ENCODE results near the gene ALKBH3. TPM values are rescaled to one million over a fixed set of nuclear protein-coding genes. Genes with fewer than 3 reads are reported as not detected.
A peak's percentile ranks its signal among the peaks of the same experiment; 100 is the strongest.

Gene ALKBH3
- total and polyA plus RNA-seq, 2 of the 13 experiments (the other 11 are each of a cell fraction or from before 2014, with no cell fraction given): 17.8 to 36.1 TPM

GRCh38 chr11:43920598-43921419 is 40.2 kb downstream of the ALKBH3 start (continued):
- TF ChIP-seq ZNF781 (CRISPR knock-in tag; IDR thresholded peaks at IDR 0.05; ENCODE audit: borderline replicate concordance, not compliant biosample characterization) (no peak), AKNA (CRISPR knock-in tag; IDR thresholded peaks at IDR 0.05; ENCODE audit: borderline replicate concordance) (no peak), RFXANK (CRISPR knock-in tag; IDR thresholded peaks at IDR 0.05) (no peak), RARA (CRISPR knock-in tag; IDR thresholded peaks at IDR 0.05) (peak; percentile 91), ATF1 (CRISPR knock-in tag; IDR thresholded peaks at IDR 0.05) (peak; percentile 77), MTF2 (CRISPR knock-in tag; IDR thresholded peaks at IDR 0.05; ENCODE audit: borderline replicate concordance) (no peak), KDM2A (CRISPR knock-in tag; IDR thresholded peaks at IDR 0.05; ENCODE audit: borderline replicate concordance, low read depth) (0 out of 2 replicates have a peak, but pooled peaks have one; percentile 47), ZSCAN5A (CRISPR knock-in tag; IDR thresholded peaks at IDR 0.05; ENCODE audit: borderline replicate concordance) (no peak), LCORL (IDR thresholded peaks at IDR 0.05) (no peak), LCORL (CRISPR knock-in tag; IDR thresholded peaks at IDR 0.05) (no peak), MTA1 (CRISPR knock-in tag; IDR thresholded peaks at IDR 0.05; ENCODE audit: borderline replicate concordance) (no peak), ATF7 (IDR thresholded peaks at IDR 0.05) (peak; percentile 91), ATF7 (CRISPR knock-in tag; IDR thresholded peaks at IDR 0.05) (no peak), CREM (IDR thresholded peaks at IDR 0.05) (peak; percentile 78), CREM (CRISPR knock-in tag; IDR thresholded peaks at IDR 0.05) (no peak), MAFF (IDR thresholded peaks at IDR 0.05; ENCODE audit: low read depth, low read length) (peak; percentile 7; the same call in 1 of the 2 replicates), PRDM4 (CRISPR knock-in tag; IDR thresholded peaks at IDR 0.05; ENCODE audit: borderline replicate concordance) (no peak), DNMT3B (CRISPR knock-in tag; conservative IDR thresholded peaks at IDR 0.05) (no peak), HNRNPUL1 (IDR thresholded peaks at IDR 0.05; ENCODE audit: low read depth, low read length) (no peak), THAP8 (CRISPR knock-in tag; IDR thresholded peaks at IDR 0.05; ENCODE audit: borderline replicate concordance) (no peak), ZNF841 (CRISPR knock-in tag; IDR thresholded peaks at IDR 0.05; ENCODE audit: borderline replicate concordance) (no peak), TEAD3 (CRISPR knock-in tag; optimal IDR thresholded peaks at IDR 0.05; ENCODE audit: borderline replicate concordance) (peak; percentile 59)
